ENCODE measurements around the gene VCAN.

DNA sequence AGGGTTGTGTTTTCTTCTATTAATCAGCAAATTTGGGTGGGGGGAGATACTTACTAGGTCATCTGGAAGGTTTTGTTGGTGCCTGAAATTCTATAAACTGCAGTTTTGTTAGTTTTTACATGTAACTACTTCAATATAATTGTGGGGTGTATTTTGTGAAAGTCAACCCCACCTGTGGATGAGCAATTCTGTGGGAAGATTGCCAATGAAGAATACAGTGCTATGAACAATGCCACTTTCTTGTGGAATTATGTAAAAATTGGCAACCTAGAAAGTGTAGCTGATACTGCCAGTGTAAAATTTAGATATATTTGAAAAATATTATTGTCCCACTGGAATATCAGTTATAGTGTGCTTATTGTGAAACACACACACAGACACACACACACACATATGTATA lies 80.7 kb downstream of the VCAN start:
- no peak for TF ChIP-seq ETS1 (IDR thresholded peaks at IDR 0.05)
- TF ChIP-seq, protein P1, sequence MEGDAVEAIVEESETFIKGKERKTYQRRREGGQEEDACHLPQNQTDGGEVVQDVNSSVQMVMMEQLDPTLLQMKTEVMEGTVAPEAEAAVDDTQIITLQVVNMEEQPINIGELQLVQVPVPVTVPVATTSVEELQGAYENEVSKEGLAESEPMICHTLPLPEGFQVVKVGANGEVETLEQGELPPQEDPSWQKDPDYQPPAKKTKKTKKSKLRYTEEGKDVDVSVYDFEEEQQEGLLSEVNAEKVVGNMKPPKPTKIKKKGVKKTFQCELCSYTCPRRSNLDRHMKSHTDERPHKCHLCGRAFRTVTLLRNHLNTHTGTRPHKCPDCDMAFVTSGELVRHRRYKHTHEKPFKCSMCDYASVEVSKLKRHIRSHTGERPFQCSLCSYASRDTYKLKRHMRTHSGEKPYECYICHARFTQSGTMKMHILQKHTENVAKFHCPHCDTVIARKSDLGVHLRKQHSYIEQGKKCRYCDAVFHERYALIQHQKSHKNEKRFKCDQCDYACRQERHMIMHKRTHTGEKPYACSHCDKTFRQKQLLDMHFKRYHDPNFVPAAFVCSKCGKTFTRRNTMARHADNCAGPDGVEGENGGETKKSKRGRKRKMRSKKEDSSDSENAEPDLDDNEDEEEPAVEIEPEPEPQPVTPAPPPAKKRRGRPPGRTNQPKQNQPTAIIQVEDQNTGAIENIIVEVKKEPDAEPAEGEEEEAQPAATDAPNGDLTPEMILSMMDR (conservative IDR thresholded peaks at IDR 0.05; ENCODE audit: low read depth in 2 of 2): no peak
- no peak for TF ChIP-seq EZH2 (IDR thresholded peaks at IDR 0.05; ENCODE audit: low read depth, unreplicated experiment)
- TF ChIP-seq CREB1 (CRISPR knock-in tag; IDR thresholded peaks at IDR 0.05; ENCODE audit: low read depth): no peak
- no peak for TF ChIP-seq JUNB (IDR thresholded peaks at IDR 0.05; ENCODE audit: unreplicated experiment)
- no peak for TF ChIP-seq POLR2AphosphoS5 (IDR thresholded peaks at IDR 0.05; ENCODE audit: low read depth)

Measured in GM23338 (cell line).